Keratinocyte (primary cell): ENCODE results near the gene DHFR2. TPM values are rescaled to one million over a fixed set of nuclear protein-coding genes. Genes with fewer than 3 reads are reported as not detected.

Experiments used
- DNase-seq: peaks from one replicate; pipeline ENCODE4 v3.0.0-alpha.2; 2011; ENCODE audit warnings: low read depth, missing footprints, low spot score
- FAIRE-seq: peaks from 2 replicates; lab custom pipeline; 2011; peaks lifted over from hg19 to GRCh38; lab: Jason Lieb, UNC
- H2AFZ ChIP-seq: 2 replicates; pipeline ENCODE4 v1.6.0; 2012; ENCODE audit warnings: low read length, control low read depth, inconsistent platforms; ENCODE audit not compliant: control insufficient read depth
- H3K27ac ChIP-seq: 2 replicates; pipeline ENCODE4 v1.5.1; 2011; ENCODE audit warnings: low read length; ENCODE audit not compliant: control insufficient read depth, insufficient read depth
- H3K27me3 ChIP-seq: 3 replicates; pipeline ENCODE4 v1.6.0; 2011; ENCODE audit warnings: low read length; ENCODE audit not compliant: control insufficient read depth, insufficient read depth; ENCODE audit errors: extremely low read depth
- H3K36me3 ChIP-seq, 2 experiments: 2 replicates in 1 of 2; 3 replicates in 1 of 2; pipeline ENCODE4 v1.5.1; 2011; ENCODE audit warnings: low read length in 2 of 2, mild to moderate bottlenecking in 1 of 2; ENCODE audit not compliant: control insufficient read depth in 2 of 2, insufficient read depth in 2 of 2; ENCODE audit errors: extremely low read depth in 1 of 2
- H3K4me1 ChIP-seq: 3 replicates; pipeline ENCODE4 v1.5.1; 2011; ENCODE audit warnings: low read length; ENCODE audit not compliant: control insufficient read depth, insufficient read depth; ENCODE audit errors: extremely low read depth
- H3K4me2 ChIP-seq: 3 replicates; pipeline ENCODE4 v1.6.0; 2011; ENCODE audit warnings: low read depth, low read length; ENCODE audit not compliant: control insufficient read depth, insufficient read depth; ENCODE audit errors: extremely low read depth
- H3K4me3 ChIP-seq, 3 experiments: fragments of 200-600 bp in 1 of 3; sonication (generic) in 1 of 3; 2 replicates in 2 of 3; 3 replicates in 1 of 3; pipeline ENCODE4 v1.5.1; 2011 to 2016; ENCODE audit warnings: low read length in 3 of 3, mild to moderate bottlenecking in 3 of 3, control low read depth in 2 of 3, inconsistent platforms in 1 of 3, low read depth in 1 of 3, mixed read lengths in 1 of 3, mixed run types in 1 of 3, moderate library complexity in 1 of 3; ENCODE audit not compliant: control insufficient read depth in 2 of 3, insufficient read depth in 2 of 3; ENCODE audit errors: extremely low read depth in 1 of 3
- H3K79me2 ChIP-seq: 2 replicates; pipeline ENCODE4 v1.6.0; 2012; ENCODE audit warnings: low read length; ENCODE audit not compliant: control insufficient read depth, insufficient read depth
- H3K9ac ChIP-seq: 3 replicates; pipeline ENCODE4 v1.6.0; 2011; ENCODE audit warnings: low read length; ENCODE audit not compliant: control insufficient read depth, insufficient read depth; ENCODE audit errors: extremely low read depth
- H3K9me1 ChIP-seq: 3 replicates; pipeline ENCODE4 v1.6.0; 2011; ENCODE audit warnings: low read length; ENCODE audit not compliant: control insufficient read depth, insufficient read depth; ENCODE audit errors: extremely low read depth
- H3K9me3 ChIP-seq: 2 replicates; pipeline ENCODE4 v1.5.1; 2012; ENCODE audit warnings: low read depth, low read length; ENCODE audit not compliant: control insufficient read depth
- H4K20me1 ChIP-seq: 3 replicates; pipeline ENCODE4 v1.6.0; 2011; ENCODE audit warnings: low read length; ENCODE audit not compliant: control insufficient read depth, insufficient read depth; ENCODE audit errors: extremely low read depth
- EZH2 ChIP-seq: IDR thresholded peaks from one replicate; pipeline ENCODE4 v1.6.1; 2012; ENCODE audit warnings: inconsistent platforms, mild to moderate bottlenecking, low read length, moderate library complexity
- dilution Hi-C: fragments of 300-500 bp; cut with MboI; formaldehyde crosslinking; loops from one replicate; pipeline ENCODE4 v1.7.0; 2020; ENCODE audit warnings: low sequenced_read_pairs; ENCODE audit not compliant: extremely low pct_ligation_motif_present
- polyA plus RNA-seq, 5 experiments: library from polyadenylated mRNA; depleted of rRNA in 3 of 5; stranded (reverse) in 3 of 5; stranded (forward) in 1 of 5; unstranded in 1 of 5; fragments of >200 nt; gene quantifications; 1 replicate in 1 of 5; 2 replicates in 3 of 5; 3 replicates in 1 of 5; pipeline versions ENCODE4 v1.2.1 to v1.2.3, GENCODE V29; 2011 to 2012; ENCODE audit warnings: missing spikeins in 2 of 5, low read depth in 1 of 5, low replicate concordance in 1 of 5
- TF ChIP-seq, protein P1 (sequence below), 3 experiments: IDR thresholded peaks in 1 of 3; conservative IDR thresholded peaks in 1 of 3; optimal IDR thresholded peaks in 1 of 3; 2 replicates in 2 of 3; 3 replicates in 1 of 3; pipeline versions ENCODE3 to v1.5.1; 2011; ENCODE audit warnings: low read length in 3 of 3, mild to moderate bottlenecking in 3 of 3, moderate library complexity in 2 of 3, control low read depth in 1 of 3, inconsistent platforms in 1 of 3; ENCODE audit not compliant: insufficient read depth in 2 of 3; ENCODE audit errors: extremely low read depth in 1 of 3

Gene DHFR2
- polyA plus RNA-seq, 1 donor (not counting 4 experiments of a cell fraction or from before 2014, with no cell fraction given): 3.6 TPM

GRCh38 chr3:94064243-94064860 is 1.6 kb upstream of the DHFR2 start:
- no peak for DNase-seq
- H3K79me2 ChIP-seq: no peaks in the 10 kb centered on the region
- FAIRE-seq: no peak
- H4K20me1 ChIP-seq: no peaks in the 10 kb centered on the region
- no peaks in the 10 kb centered on the region for H3K27me3 ChIP-seq
- no peaks in the 10 kb centered on the region for H3K36me3 ChIP-seq
- H3K4me1 ChIP-seq: no peaks in the 10 kb centered on the region
- no peak overlapping the region for H2AFZ ChIP-seq
- no peak overlapping the region for H3K9ac ChIP-seq
- TF ChIP-seq, protein P1, sequence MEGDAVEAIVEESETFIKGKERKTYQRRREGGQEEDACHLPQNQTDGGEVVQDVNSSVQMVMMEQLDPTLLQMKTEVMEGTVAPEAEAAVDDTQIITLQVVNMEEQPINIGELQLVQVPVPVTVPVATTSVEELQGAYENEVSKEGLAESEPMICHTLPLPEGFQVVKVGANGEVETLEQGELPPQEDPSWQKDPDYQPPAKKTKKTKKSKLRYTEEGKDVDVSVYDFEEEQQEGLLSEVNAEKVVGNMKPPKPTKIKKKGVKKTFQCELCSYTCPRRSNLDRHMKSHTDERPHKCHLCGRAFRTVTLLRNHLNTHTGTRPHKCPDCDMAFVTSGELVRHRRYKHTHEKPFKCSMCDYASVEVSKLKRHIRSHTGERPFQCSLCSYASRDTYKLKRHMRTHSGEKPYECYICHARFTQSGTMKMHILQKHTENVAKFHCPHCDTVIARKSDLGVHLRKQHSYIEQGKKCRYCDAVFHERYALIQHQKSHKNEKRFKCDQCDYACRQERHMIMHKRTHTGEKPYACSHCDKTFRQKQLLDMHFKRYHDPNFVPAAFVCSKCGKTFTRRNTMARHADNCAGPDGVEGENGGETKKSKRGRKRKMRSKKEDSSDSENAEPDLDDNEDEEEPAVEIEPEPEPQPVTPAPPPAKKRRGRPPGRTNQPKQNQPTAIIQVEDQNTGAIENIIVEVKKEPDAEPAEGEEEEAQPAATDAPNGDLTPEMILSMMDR (optimal IDR thresholded peaks at IDR 0.05 in 1 of 3, IDR thresholded peaks at IDR 0.05 in 1 of 3, conservative IDR thresholded peaks at IDR 0.05 in 1 of 3; ENCODE audit: extremely low read depth in 1 of 3, insufficient read depth in 2 of 3, low read length in 3 of 3): no peak
- no peak for TF ChIP-seq EZH2
- H3K27ac ChIP-seq: no peak overlapping the region
- peak overlapping the region; percentile 78 for H3K4me2 ChIP-seq
- H3K4me3 ChIP-seq: no peak overlapping the region
- H3K9me1 ChIP-seq: no peaks in the 10 kb centered on the region
- H3K9me3 ChIP-seq: no peaks in the 10 kb centered on the region
- dilution Hi-C loops: no loop called here

GRCh38 chr3:94063496-94064119 is 892 bp upstream of the DHFR2 start:
- Histone ChIP-seq H3K4me3 (peak overlapping the region; percentile 66 to 97 (median 91)), H3K9me3 (no peaks in the 10 kb centered on the region), H3K9me1 (no peaks in the 10 kb centered on the region), H3K4me2 (peak overlapping the region; percentile 78), H3K36me3 (peaks cover 0 to 2% of the 10 kb centered on the region in 2 experiments), H3K4me1 (no peaks in the 10 kb centered on the region), H2AFZ (peak overlapping the region; percentile 96), H3K9ac (peak overlapping the region; percentile 97), H3K27ac (peak overlapping the region; percentile 95), H3K79me2 (no peaks in the 10 kb centered on the region), H4K20me1 (no peaks in the 10 kb centered on the region), H3K27me3 (no peaks in the 10 kb centered on the region)
- TF ChIP-seq, protein P1 (optimal IDR thresholded peaks at IDR 0.05 in 1 of 3, IDR thresholded peaks at IDR 0.05 in 1 of 3, conservative IDR thresholded peaks at IDR 0.05 in 1 of 3; ENCODE audit: extremely low read depth in 1 of 3, insufficient read depth in 2 of 3, low read length in 3 of 3): no peak
- TF ChIP-seq EZH2: no peak
- dilution Hi-C loops: no loop called here
- DNase-seq: no peak
- FAIRE-seq: no peak
